ENCODE measurements around the gene OR2A5.

DNA sequence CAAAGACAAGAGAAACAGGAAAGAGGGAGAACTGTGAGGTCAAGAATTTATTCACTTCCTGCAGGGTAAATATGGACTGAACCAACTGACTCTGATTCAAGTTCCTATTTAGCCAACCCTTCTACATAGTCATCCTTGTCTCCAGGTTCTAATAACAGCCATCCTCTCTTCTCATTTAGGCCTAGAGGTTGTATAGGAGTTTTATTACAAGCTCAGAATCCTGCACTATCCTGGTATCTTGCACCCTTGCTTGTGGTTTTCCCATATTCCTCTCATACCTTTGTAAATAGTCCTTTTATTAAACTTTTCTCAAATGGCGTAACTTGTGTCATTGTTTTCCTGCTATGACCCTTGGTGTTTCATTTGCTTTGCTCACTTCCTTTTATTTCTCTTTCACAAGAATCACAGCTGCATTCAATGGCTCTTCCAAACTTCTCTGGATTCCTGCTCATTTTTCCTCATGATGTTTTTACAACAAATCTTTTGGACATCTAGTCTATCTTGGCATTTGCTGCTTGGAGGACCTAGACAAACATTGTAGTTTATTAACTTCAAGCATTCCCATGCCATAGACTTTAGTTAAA is 12.4 kb upstream of the OR2A5 start:
- TF ChIP-seq, protein P1, sequence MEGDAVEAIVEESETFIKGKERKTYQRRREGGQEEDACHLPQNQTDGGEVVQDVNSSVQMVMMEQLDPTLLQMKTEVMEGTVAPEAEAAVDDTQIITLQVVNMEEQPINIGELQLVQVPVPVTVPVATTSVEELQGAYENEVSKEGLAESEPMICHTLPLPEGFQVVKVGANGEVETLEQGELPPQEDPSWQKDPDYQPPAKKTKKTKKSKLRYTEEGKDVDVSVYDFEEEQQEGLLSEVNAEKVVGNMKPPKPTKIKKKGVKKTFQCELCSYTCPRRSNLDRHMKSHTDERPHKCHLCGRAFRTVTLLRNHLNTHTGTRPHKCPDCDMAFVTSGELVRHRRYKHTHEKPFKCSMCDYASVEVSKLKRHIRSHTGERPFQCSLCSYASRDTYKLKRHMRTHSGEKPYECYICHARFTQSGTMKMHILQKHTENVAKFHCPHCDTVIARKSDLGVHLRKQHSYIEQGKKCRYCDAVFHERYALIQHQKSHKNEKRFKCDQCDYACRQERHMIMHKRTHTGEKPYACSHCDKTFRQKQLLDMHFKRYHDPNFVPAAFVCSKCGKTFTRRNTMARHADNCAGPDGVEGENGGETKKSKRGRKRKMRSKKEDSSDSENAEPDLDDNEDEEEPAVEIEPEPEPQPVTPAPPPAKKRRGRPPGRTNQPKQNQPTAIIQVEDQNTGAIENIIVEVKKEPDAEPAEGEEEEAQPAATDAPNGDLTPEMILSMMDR (IDR thresholded peaks at IDR 0.05; ENCODE audit: insufficient read depth, low read length, poor library complexity, severe bottlenecking): no peak
- TF ChIP-seq EZH2phosphoT487 (conservative IDR thresholded peaks at IDR 0.05; ENCODE audit: low read length): no peak
